CD4-positive, alpha-beta T cell treated with Interferon gamma for 1 hour (primary cell): Measurements from ENCODE around the gene PNPLA3.

Source experiments
- DNase-seq: peaks from one replicate; pipeline ENCODE4 v3.0.0-alpha.2; 2020

The PNPLA3 gene

GRCh38 chr22:43968614-43969013, 45.0 kb downstream of the PNPLA3 start:
- DNase-seq = no peak

- no peak for DNase-seq
Measured at GRCh38 chr22:43969021-43969878, 45.6 kb downstream of the PNPLA3 start.

- DNase-seq = no peak
Measured at GRCh38 chr22:43969989-43970755, 46.6 kb downstream of the PNPLA3 start.

- no peak for DNase-seq
Measured at GRCh38 chr22:43971112-43971511, 47.5 kb downstream of the PNPLA3 start.

- DNase-seq = no peak
Measured at GRCh38 chr22:43972931-43973462, 49.4 kb downstream of the PNPLA3 start.

- no peak for DNase-seq
Measured at GRCh38 chr22:43974028-43974545, 50.5 kb downstream of the PNPLA3 start.

- no peak for DNase-seq
Measured at GRCh38 chr22:43975041-43975440, 51.4 kb downstream of the PNPLA3 start.

- DNase-seq = no peak
Measured at GRCh38 chr22:43976861-43977795, 53.5 kb downstream of the PNPLA3 start.

GRCh38 chr22:43978558-43978957, 55.0 kb downstream of the PNPLA3 start:
- no peak for DNase-seq

- no peak for DNase-seq
Measured at GRCh38 chr22:43980579-43980978, 57.0 kb downstream of the PNPLA3 start.

GRCh38 chr22:43980996-43981395, 57.4 kb downstream of the PNPLA3 start:
- no peak for DNase-seq

GRCh38 chr22:43983808-43984207, 60.2 kb downstream of the PNPLA3 start:
- DNase-seq = no peak

GRCh38 chr22:43985532-43985931, 61.9 kb downstream of the PNPLA3 start:
- DNase-seq = no peak

- DNase-seq = no peak
Measured at GRCh38 chr22:43988116-43988820, 64.7 kb downstream of the PNPLA3 start.

GRCh38 chr22:43988960-43989359, 65.4 kb downstream of the PNPLA3 start:
- no peak for DNase-seq

GRCh38 chr22:43990044-43990443, 66.4 kb downstream of the PNPLA3 start:
- no peak for DNase-seq

- no peak for DNase-seq
Measured at GRCh38 chr22:43991316-43992020, 67.9 kb downstream of the PNPLA3 start.

- DNase-seq = no peak
Measured at GRCh38 chr22:43992331-43992821, 68.8 kb downstream of the PNPLA3 start.

- DNase-seq = peak; percentile 60
Measured at GRCh38 chr22:43993072-43993760, 69.6 kb downstream of the PNPLA3 start.

- no peak for DNase-seq
Measured at GRCh38 chr22:43994006-43994405, 70.4 kb downstream of the PNPLA3 start.
